ENCODE data around the gene GCG.

Gene GCG

DNA sequence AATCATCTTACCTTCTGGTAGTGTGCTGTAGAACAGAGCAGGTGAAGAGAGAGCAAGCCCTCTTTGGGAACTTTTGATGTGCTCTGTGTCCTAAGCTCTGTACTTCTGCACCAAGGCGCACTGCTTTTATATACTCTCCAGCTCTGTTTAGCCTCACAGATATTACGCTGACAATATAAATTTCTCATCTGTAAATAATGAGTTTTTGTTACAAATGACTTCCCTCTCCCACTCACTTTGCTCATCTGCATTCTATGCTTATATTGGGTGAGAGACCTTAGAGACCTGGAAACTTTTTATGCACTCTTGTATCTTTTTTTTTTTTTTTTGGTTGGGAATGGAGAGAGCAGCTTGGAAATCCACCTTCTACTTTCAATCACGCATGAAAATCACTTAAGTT, at the start of gene GCG:
GCG (minus strand) TSS at position 101 of the 400 bp plus-strand sequence. CDS start 3,069 bp downstream, outside the sequence.
- ChIA-PET CTCF (interaction anchor here (1.2 kb wide), 1 partner anchor 26 kb away, joined by 6 read pairs; no protein-coding TSS in a partner anchor), POLR2A (no interaction called here)
- TF ChIP-seq FOXA1 (IDR thresholded peaks at IDR 0.05), result no peak
- TF ChIP-seq FOXM1 (IDR thresholded peaks at IDR 0.05; ENCODE audit: borderline replicate concordance), result no peak
- TF ChIP-seq CTBP1 (IDR thresholded peaks at IDR 0.05; ENCODE audit: borderline replicate concordance), result no peak
- no peak for TF ChIP-seq TARDBP (IDR thresholded peaks at IDR 0.05)
- no peak for TF ChIP-seq ZNF384 (IDR thresholded peaks at IDR 0.05)
- TF ChIP-seq SUZ12 (IDR thresholded peaks at IDR 0.05), result no peak
- TF ChIP-seq NFRKB (IDR thresholded peaks at IDR 0.05), result no peak
- TF ChIP-seq ELF4 (IDR thresholded peaks at IDR 0.05), result no peak
- TF ChIP-seq, protein P1, sequence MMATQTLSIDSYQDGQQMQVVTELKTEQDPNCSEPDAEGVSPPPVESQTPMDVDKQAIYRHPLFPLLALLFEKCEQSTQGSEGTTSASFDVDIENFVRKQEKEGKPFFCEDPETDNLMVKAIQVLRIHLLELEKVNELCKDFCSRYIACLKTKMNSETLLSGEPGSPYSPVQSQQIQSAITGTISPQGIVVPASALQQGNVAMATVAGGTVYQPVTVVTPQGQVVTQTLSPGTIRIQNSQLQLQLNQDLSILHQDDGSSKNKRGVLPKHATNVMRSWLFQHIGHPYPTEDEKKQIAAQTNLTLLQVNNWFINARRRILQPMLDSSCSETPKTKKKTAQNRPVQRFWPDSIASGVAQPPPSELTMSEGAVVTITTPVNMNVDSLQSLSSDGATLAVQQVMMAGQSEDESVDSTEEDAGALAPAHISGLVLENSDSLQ (IDR thresholded peaks at IDR 0.05), result no peak
- TF ChIP-seq BHLHE40 (IDR thresholded peaks at IDR 0.05; ENCODE audit: borderline replicate concordance), result no peak
- no peak for TF ChIP-seq HDGF (IDR thresholded peaks at IDR 0.05; ENCODE audit: borderline replicate concordance)
- no peak for TF ChIP-seq LEF1 (IDR thresholded peaks at IDR 0.05; ENCODE audit: borderline replicate concordance)
- TF ChIP-seq ARNT (IDR thresholded peaks at IDR 0.05), result no peak
- no peak for TF ChIP-seq SP1 (IDR thresholded peaks at IDR 0.05)
- no peak for TF ChIP-seq FOXK2 (IDR thresholded peaks at IDR 0.05)
- no peak for TF ChIP-seq L3MBTL2 (conservative IDR thresholded peaks at IDR 0.05)
- DNase-seq (ENCODE audit: extremely low spot score), result no peak

DNA sequence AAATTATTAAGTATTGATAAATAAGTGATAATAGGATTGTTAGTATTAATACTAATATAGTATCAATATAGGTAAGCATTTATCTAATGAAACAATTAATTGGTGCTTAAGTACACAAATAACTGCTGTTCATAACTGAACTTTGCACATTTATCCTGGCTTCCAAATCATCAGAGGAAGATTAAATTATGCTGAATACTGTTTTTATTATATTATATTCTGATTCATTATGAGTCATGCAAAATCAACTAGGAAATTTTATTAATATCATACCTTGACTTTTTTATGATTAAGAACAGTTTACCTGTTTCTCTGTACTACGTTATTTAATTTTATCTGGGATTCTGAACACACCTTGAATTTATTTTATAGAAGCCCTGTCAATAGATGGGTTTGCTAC, 48.6 kb upstream of the GCG start:
- DNase-seq (ENCODE audit: extremely low spot score), result no peak
- POLR2A ChIA-PET, result no interaction called here
- CTCF ChIA-PET, result no interaction called here
- TF ChIP-seq CTBP1 (IDR thresholded peaks at IDR 0.05; ENCODE audit: borderline replicate concordance) (no peak), SP1 (IDR thresholded peaks at IDR 0.05) (no peak), TARDBP (IDR thresholded peaks at IDR 0.05) (no peak), ELF4 (IDR thresholded peaks at IDR 0.05) (no peak), FOXM1 (IDR thresholded peaks at IDR 0.05; ENCODE audit: borderline replicate concordance) (no peak), ARNT (IDR thresholded peaks at IDR 0.05) (no peak), FOXA1 (IDR thresholded peaks at IDR 0.05) (no peak), NFRKB (IDR thresholded peaks at IDR 0.05) (no peak), FOXK2 (IDR thresholded peaks at IDR 0.05) (no peak)
- TF ChIP-seq, protein P1 (IDR thresholded peaks at IDR 0.05), result no peak

DNA sequence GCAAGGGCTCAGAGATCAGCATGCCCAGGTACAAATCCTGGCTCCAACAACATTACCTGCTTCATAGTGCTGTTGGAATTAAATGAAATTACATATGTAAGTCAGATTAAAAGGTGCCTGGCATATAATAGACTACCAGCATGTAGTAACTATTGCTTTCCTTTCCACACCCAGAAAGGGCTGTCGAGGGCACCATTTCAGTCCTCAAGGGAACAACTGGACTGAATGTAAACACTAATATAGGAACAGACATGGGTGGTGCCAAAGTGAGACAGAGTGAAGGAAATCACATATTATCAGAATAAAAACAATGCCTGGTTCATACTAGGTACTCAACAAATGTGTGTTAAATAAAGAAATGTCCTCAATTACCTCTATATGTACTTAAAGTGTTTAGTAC, 47.9 kb upstream of the GCG start:
- ChIA-PET POLR2A (no interaction called here), CTCF (no interaction called here)
- no peak for DNase-seq (ENCODE audit: extremely low spot score)
- TF ChIP-seq ZNF384 (IDR thresholded peaks at IDR 0.05), result no peak
- TF ChIP-seq, protein P1 (IDR thresholded peaks at IDR 0.05), result no peak
- no peak for TF ChIP-seq SP1 (IDR thresholded peaks at IDR 0.05)
- no peak for TF ChIP-seq TARDBP (IDR thresholded peaks at IDR 0.05)
- no peak for TF ChIP-seq FOXM1 (IDR thresholded peaks at IDR 0.05; ENCODE audit: borderline replicate concordance)
- TF ChIP-seq ARNT (IDR thresholded peaks at IDR 0.05), result no peak
- no peak for TF ChIP-seq HDGF (IDR thresholded peaks at IDR 0.05; ENCODE audit: borderline replicate concordance)
- TF ChIP-seq CTBP1 (IDR thresholded peaks at IDR 0.05; ENCODE audit: borderline replicate concordance), result no peak
- no peak for TF ChIP-seq LEF1 (IDR thresholded peaks at IDR 0.05; ENCODE audit: borderline replicate concordance)
- no peak for TF ChIP-seq FOXK2 (IDR thresholded peaks at IDR 0.05)
- TF ChIP-seq ELF4 (IDR thresholded peaks at IDR 0.05), result no peak

DNA sequence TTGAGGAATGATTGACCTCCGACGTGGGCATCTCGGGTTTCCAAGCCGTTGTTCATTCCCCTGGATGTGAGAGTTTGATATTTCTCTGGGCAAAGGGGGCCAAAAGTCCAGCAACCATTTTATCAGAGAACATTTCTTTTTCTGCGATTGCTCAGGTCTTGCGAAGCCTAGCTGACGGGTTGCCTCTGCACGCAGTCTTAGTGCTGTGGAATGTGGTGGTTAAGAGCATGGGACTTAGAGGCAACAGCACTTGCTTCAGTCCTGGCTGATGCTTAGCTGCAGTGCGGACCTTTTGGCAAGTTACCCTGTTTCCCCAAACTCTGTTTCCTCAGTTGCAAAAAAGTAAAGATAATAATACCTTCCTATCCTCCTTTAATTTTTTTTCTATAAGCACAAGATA, 46.2 kb upstream of the GCG start:
- DNase-seq (ENCODE audit: extremely low spot score), result no peak
- no peak for TF ChIP-seq BHLHE40 (IDR thresholded peaks at IDR 0.05; ENCODE audit: borderline replicate concordance)
- no peak for TF ChIP-seq NFRKB (IDR thresholded peaks at IDR 0.05)
- no peak for TF ChIP-seq SP1 (IDR thresholded peaks at IDR 0.05)
- TF ChIP-seq ELF4 (IDR thresholded peaks at IDR 0.05), result no peak
- no peak for TF ChIP-seq ARNT (IDR thresholded peaks at IDR 0.05)
- TF ChIP-seq ZNF384 (IDR thresholded peaks at IDR 0.05), result no peak
- TF ChIP-seq, protein P1 (IDR thresholded peaks at IDR 0.05), result no peak
- TF ChIP-seq HDGF (IDR thresholded peaks at IDR 0.05; ENCODE audit: borderline replicate concordance), result no peak
- TF ChIP-seq FOXK2 (IDR thresholded peaks at IDR 0.05), result no peak
- TF ChIP-seq TARDBP (IDR thresholded peaks at IDR 0.05), result no peak
- TF ChIP-seq LEF1 (IDR thresholded peaks at IDR 0.05; ENCODE audit: borderline replicate concordance), result no peak
- no peak for TF ChIP-seq SUZ12 (IDR thresholded peaks at IDR 0.05)
- TF ChIP-seq CTBP1 (IDR thresholded peaks at IDR 0.05; ENCODE audit: borderline replicate concordance), result no peak
- TF ChIP-seq FOXM1 (IDR thresholded peaks at IDR 0.05; ENCODE audit: borderline replicate concordance), result no peak
- TF ChIP-seq L3MBTL2 (conservative IDR thresholded peaks at IDR 0.05), result no peak
- no peak for TF ChIP-seq FOXA1 (IDR thresholded peaks at IDR 0.05)
- POLR2A ChIA-PET, result no interaction called here
- CTCF ChIA-PET, result no interaction called here

DNA sequence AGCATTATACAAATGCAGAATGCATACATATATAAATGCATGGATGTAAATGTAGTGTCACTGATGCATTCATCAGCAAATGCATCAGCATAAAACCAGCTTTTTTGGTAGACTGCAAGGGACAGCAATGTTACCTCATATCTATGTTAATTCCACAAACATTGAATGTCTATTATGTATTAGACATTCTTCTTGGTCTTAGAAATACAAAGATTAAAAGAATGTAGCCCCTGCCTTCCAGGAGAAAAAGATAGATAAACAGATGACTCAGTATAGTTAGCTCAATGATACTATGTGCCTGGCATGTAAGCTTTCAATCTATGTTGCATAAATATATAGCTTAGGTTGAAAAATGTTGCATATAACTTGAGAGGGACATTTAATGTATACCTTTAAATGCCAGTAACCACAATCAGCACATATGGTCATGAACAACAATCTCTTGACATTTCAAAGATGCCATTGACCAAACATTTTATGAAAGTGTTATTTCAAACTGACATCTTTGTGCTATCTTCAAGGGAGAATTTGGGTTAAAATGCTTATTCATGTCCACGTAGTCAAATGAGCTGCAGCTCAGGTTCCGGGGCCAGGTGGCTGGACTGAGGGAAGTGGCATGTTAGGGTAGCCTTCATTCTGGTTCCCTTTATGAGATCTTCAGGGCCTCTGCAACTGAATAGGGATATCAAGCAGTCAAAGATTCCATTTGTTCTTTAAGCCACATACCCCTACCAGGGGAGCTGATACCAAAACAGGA, 45.2 kb upstream of the GCG start:
- POLR2A ChIA-PET, result no interaction called here
- no peak for DNase-seq (ENCODE audit: extremely low spot score)
- CTCF ChIA-PET, result no interaction called here
- no peak for TF ChIP-seq ZNF384 (IDR thresholded peaks at IDR 0.05)
- no peak for TF ChIP-seq ARNT (IDR thresholded peaks at IDR 0.05)
- TF ChIP-seq HDGF (IDR thresholded peaks at IDR 0.05; ENCODE audit: borderline replicate concordance), result no peak
- no peak for TF ChIP-seq NFRKB (IDR thresholded peaks at IDR 0.05)
- TF ChIP-seq BHLHE40 (IDR thresholded peaks at IDR 0.05; ENCODE audit: borderline replicate concordance), result no peak
- no peak for TF ChIP-seq FOXA1 (IDR thresholded peaks at IDR 0.05)
- TF ChIP-seq SP1 (IDR thresholded peaks at IDR 0.05), result no peak
- TF ChIP-seq SUZ12 (IDR thresholded peaks at IDR 0.05), result no peak
- TF ChIP-seq FOXM1 (IDR thresholded peaks at IDR 0.05; ENCODE audit: borderline replicate concordance), result no peak
- no peak for TF ChIP-seq CTBP1 (IDR thresholded peaks at IDR 0.05; ENCODE audit: borderline replicate concordance)
- TF ChIP-seq L3MBTL2 (conservative IDR thresholded peaks at IDR 0.05), result no peak
- no peak for TF ChIP-seq TARDBP (IDR thresholded peaks at IDR 0.05)
- TF ChIP-seq, protein P1 (IDR thresholded peaks at IDR 0.05), result no peak

Data from HEK293T (cell line).